ENCODE measurements around the gene CDKAL1.

The CDKAL1 gene

DNA sequence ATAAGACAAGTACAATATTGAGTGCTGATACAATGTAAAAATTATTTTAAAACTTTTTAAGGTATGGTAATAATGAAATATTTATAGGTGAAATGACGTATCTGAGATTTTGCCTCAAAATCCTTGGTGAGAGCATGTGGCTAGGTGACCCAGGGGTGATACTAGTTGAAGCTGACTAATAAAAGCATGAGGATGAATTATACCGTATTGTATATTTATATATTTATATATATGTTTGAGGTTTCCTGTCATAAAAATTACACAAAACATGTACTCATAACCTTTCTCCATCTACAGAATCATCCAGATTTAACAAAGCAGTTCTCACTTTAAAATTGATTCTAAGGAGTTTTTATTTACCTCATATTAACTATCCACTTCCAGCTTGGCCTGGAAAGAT is 358.1 kb downstream of the CDKAL1 start:
- H3K9me3 ChIP-seq: no peaks in the 10 kb centered on the region; the same call in 1 of the 2 replicates

DNA sequence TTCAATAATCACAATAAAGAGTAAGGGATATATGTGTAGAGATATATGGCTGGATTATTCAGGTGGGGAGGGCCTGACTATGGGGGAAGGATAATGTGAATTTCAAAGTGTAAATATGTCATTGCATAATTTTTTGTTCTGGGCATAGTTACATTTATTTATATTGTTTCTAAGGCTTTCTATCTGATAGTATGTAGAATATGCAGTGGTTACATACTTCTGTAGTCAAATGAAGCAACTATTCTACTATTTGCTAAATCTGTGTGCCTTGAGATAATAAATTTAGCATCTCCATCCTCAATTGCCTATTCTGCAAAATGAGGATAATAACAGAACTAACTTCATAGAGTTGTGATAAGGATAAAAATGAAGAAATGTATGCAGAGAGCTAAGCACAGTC is 359.2 kb downstream of the CDKAL1 start:
- Histone ChIP-seq H3K9me3 (no peaks in the 10 kb centered on the region; the same call in 1 of the 2 replicates), H3K36me3 (no peaks in the 10 kb centered on the region), H3K27me3 (no peaks in the 10 kb centered on the region), H3K4me3 (ENCODE audit: low read depth, low read length) (no peak overlapping the region), H3K4me1 (no peaks in the 10 kb centered on the region)
- TF ChIP-seq, protein P1, sequence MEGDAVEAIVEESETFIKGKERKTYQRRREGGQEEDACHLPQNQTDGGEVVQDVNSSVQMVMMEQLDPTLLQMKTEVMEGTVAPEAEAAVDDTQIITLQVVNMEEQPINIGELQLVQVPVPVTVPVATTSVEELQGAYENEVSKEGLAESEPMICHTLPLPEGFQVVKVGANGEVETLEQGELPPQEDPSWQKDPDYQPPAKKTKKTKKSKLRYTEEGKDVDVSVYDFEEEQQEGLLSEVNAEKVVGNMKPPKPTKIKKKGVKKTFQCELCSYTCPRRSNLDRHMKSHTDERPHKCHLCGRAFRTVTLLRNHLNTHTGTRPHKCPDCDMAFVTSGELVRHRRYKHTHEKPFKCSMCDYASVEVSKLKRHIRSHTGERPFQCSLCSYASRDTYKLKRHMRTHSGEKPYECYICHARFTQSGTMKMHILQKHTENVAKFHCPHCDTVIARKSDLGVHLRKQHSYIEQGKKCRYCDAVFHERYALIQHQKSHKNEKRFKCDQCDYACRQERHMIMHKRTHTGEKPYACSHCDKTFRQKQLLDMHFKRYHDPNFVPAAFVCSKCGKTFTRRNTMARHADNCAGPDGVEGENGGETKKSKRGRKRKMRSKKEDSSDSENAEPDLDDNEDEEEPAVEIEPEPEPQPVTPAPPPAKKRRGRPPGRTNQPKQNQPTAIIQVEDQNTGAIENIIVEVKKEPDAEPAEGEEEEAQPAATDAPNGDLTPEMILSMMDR (IDR thresholded peaks at IDR 0.05; ENCODE audit: low read depth, low read length): no peak
- DNase-seq: no peak

More for the DNA sequence above, 358.1 kb downstream of the CDKAL1 start:
- no peak overlapping the region for H3K4me3 ChIP-seq (ENCODE audit: low read depth, low read length)
- TF ChIP-seq, protein P1 (IDR thresholded peaks at IDR 0.05; ENCODE audit: low read depth, low read length): no peak
- H3K4me1 ChIP-seq: no peaks in the 10 kb centered on the region
- no peaks in the 10 kb centered on the region for H3K36me3 ChIP-seq
- no peak for DNase-seq
- H3K27me3 ChIP-seq: no peaks in the 10 kb centered on the region

DNA sequence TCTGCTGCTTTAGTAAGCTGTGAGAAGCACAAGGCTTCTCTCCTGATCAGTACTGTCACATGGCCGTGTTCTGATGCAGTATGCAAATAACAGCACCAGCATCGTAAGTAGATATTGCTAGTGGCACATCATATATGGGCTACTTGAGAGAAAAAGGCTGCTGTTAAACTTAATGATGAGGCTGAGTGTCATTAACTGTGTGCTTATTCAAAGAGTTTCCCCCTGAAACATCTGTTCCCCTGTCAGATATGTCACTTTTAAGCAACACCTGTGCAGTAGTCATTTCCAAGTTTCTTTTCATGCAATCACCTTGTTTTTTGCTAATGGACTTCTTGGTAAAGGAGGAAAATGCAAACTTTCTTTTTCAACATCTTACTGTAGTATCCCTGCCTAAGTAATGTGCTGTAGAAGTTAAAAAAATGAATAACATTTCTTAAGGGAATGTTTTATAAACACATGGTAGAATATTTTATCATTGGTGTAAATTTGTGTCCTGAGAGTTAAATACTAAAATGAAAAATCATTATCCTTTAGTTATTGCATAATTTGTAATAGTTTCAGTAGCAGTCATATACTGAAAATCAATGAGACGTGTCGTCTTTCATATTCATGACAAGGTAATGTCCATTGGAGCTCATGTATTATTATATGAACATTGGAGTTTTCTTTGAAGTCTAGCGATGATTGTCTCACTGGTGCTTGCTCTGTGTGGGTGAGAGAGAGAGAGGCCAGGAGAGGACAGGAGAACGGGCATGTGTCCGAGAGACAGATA is 366.3 kb downstream of the CDKAL1 start:
- no peaks in the 10 kb centered on the region for H3K4me1 ChIP-seq
- DNase-seq: no peak
- H3K36me3 ChIP-seq: no peaks in the 10 kb centered on the region
- H3K9me3 ChIP-seq: no peaks in the 10 kb centered on the region
- H3K4me3 ChIP-seq (ENCODE audit: low read depth, low read length): no peak overlapping the region
- TF ChIP-seq, protein P1 (IDR thresholded peaks at IDR 0.05; ENCODE audit: low read depth, low read length): no peak
- no peaks in the 10 kb centered on the region for H3K27me3 ChIP-seq

DNA sequence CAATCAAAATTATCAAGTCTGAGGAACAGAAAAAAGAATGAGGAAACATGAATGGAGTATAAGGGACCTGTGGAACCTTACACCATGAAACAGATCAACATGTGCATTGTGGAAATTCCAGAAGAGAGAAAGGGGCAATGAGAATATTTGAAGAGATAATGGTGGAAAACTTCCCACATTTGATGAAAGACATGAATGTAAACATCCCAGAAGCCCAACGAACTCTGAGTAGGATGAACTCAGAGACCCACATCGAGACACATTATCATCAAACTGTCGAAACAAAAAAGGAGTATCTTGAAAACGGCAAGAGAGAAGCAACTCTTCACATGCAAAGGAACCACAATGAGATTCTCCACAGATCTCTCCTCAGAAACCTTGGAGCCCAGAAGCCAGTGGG is 371.1 kb downstream of the CDKAL1 start:
- Histone ChIP-seq H3K9me3 (no peaks in the 10 kb centered on the region), H3K36me3 (no peaks in the 10 kb centered on the region), H3K4me1 (no peaks in the 10 kb centered on the region), H3K4me3 (ENCODE audit: low read depth, low read length) (no peak overlapping the region), H3K27me3 (no peaks in the 10 kb centered on the region)
- DNase-seq: no peak
- TF ChIP-seq, protein P1 (IDR thresholded peaks at IDR 0.05; ENCODE audit: low read depth, low read length): no peak

DNA sequence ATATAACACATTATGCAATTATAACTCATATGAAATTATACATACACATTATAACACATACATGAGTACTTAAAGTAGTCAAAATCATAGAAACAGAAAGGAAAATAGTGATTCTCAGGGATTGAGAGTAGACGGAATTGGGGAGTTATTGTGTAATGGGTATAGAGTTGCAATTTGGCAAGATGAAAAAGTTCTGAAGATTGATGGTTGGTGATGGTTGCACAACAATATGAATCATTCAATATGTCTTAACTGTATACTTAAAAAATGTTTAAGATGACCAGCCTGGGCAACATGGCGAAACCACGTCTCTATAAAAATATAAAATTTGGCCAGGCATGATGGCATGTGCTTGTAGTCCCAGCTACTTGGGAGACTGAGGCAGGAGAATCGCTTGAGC is 372.7 kb downstream of the CDKAL1 start:
- Histone ChIP-seq H3K9me3 (no peaks in the 10 kb centered on the region), H3K4me1 (no peaks in the 10 kb centered on the region), H3K4me3 (ENCODE audit: low read depth, low read length) (no peak overlapping the region), H3K27me3 (no peaks in the 10 kb centered on the region), H3K36me3 (no peaks in the 10 kb centered on the region)
- TF ChIP-seq, protein P1 (IDR thresholded peaks at IDR 0.05; ENCODE audit: low read depth, low read length): no peak
- DNase-seq: no peak

DNA sequence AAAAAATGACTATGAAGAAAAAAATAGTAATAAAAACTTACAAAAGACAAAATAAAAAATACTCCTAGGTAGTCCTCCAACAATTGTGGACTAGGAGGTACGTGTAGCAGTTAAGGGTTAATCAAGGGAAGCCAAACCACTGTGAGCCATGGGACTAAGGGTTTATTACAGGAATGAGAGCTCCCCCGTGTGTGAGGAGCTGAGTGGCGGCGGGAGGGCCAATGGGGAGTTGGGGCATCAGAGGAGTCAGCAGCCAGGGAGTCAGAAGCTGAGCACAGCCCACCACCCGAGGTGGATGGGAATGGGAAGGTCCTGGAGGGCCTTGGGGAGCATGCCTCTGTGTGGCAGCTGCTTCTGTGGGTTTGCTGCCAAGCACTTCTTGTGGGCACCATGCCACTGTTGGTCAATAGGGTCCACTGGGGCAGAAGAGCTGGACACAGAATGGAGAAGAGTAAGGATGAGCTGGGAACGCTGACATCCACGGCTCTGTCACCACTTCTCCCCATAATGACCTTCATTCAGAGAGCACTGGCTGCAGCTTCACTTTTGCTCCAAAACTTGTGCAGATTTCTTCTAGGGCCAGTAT is 373.3 kb downstream of the CDKAL1 start:
- Histone ChIP-seq H3K9me3 (no peaks in the 10 kb centered on the region), H3K27me3 (no peaks in the 10 kb centered on the region), H3K36me3 (no peaks in the 10 kb centered on the region), H3K4me3 (ENCODE audit: low read depth, low read length) (no peak overlapping the region), H3K4me1 (no peaks in the 10 kb centered on the region)
- TF ChIP-seq, protein P1 (IDR thresholded peaks at IDR 0.05; ENCODE audit: low read depth, low read length): no peak
- DNase-seq: no peak

Measured in BE2C (cell line).